HepG2 (cell line): Measurements from ENCODE around the gene NUP35. TPM values are rescaled to one million over a fixed set of nuclear protein-coding genes. Genes with fewer than 3 reads are reported as not detected.

ENCODE experiments used
- CENPX ChIP-seq: sonication (generic); formaldehyde crosslinking; IDR thresholded peaks from 2 replicates; pipeline ENCODE4 v1.9.0; 2021; ENCODE audit warnings: mild to moderate bottlenecking, missing genetic modification reagents, moderate library complexity
- ELF1 ChIP-seq: sonication (generic); formaldehyde crosslinking; IDR thresholded peaks from 2 replicates; pipeline ENCODE4 v1.4.0; 2020; ENCODE audit warnings: missing genetic modification reagents
- MYC ChIP-seq: sonication (generic); formaldehyde crosslinking; IDR thresholded peaks from 2 replicates; pipeline ENCODE4 v1.9.0; 2021; ENCODE audit warnings: missing genetic modification reagents, borderline replicate concordance
- NKX3-1 ChIP-seq: sonication (generic); formaldehyde crosslinking; IDR thresholded peaks from 2 replicates; pipeline ENCODE4 v1.5.0; 2020; ENCODE audit warnings: missing genetic modification reagents
- POGZ ChIP-seq: sonication (generic); formaldehyde crosslinking; IDR thresholded peaks from 2 replicates; pipeline ENCODE4 v1.4.0; 2020; ENCODE audit warnings: mild to moderate bottlenecking, missing genetic modification reagents
- POLR2G ChIP-seq: fragments of 200-400 bp; formaldehyde crosslinking; IDR thresholded peaks from 2 replicates; pipeline ENCODE4 v1.6.1; 2018; ENCODE audit warnings: mild to moderate bottlenecking, low read depth, low read length, moderate library complexity
- RFX5 ChIP-seq: IDR thresholded peaks from 2 replicates; pipeline ENCODE4 v1.6.1; 2011; ENCODE audit warnings: low read depth, low read length, improper control_type of control experiment
- RXRB ChIP-seq: IDR thresholded peaks from 2 replicates; pipeline ENCODE4 v1.6.1; 2016; ENCODE audit warnings: borderline replicate concordance, missing genetic modification reagents, missing compliant biosample characterization
- TAF1 ChIP-seq: sonication (generic); formaldehyde crosslinking; IDR thresholded peaks from 2 replicates; pipeline ENCODE4 v1.4.0; 2020; ENCODE audit warnings: missing genetic modification reagents
- THAP11 ChIP-seq: IDR thresholded peaks from 2 replicates; pipeline ENCODE4 v1.6.1; 2016; ENCODE audit warnings: missing biosample characterization, missing genetic modification reagents
- ZNF407 ChIP-seq: sonication (generic); formaldehyde crosslinking; IDR thresholded peaks from one replicate; pipeline ENCODE4 v1.5.1; 2020; ENCODE audit warnings: mild to moderate bottlenecking, missing genetic modification reagents; ENCODE audit errors: not compliant biosample characterization
- ZNF607 ChIP-seq: sonication (generic); formaldehyde crosslinking; IDR thresholded peaks from 2 replicates; pipeline ENCODE4 v1.5.1; 2020; ENCODE audit warnings: missing genetic modification reagents, mild to moderate bottlenecking, borderline replicate concordance
- polyA plus RNA-seq, 8 experiments: library from polyadenylated mRNA; depleted of rRNA in 3 of 8; stranded (reverse) in 7 of 8; unstranded in 1 of 8; fragments of >200 nt; fragmentation: Illumina TruSeq in 4 of 8; extraction: Trizol in 4 of 8; gene quantifications; 2 replicates each; pipeline versions ENCODE4 v1.2.1 to v1.2.3, GENCODE V29; 2011 to 2016; ENCODE audit warnings: low read depth in 4 of 8, missing spikeins in 1 of 8, mixed read lengths in 1 of 8; ENCODE audit not compliant: insufficient read depth in 1 of 8
- total RNA-seq, 5 experiments: library from RNA; depleted of rRNA; stranded (reverse); fragments of >200 nt; fragmentation: Illumina TruSeq; extraction: Trizol; gene quantifications; 2 replicates each; pipeline ENCODE4 v1.2.3, GENCODE V29; 2016; ENCODE audit warnings: low read depth in 1 of 5
- TF ChIP-seq, protein P1 (sequence below): sonication (generic); formaldehyde crosslinking; IDR thresholded peaks from 2 replicates; pipeline ENCODE4 v1.4.0; 2020; ENCODE audit warnings: mild to moderate bottlenecking, missing genetic modification reagents

NUP35 gene
- total and polyA plus RNA-seq, 2 of the 13 experiments (the other 11 are each of a cell fraction or from before 2014, with no cell fraction given), result 16.9 to 53.6 TPM

GRCh38 chr2:183091318-183091953 lies 32.8 kb upstream of the NUP35 start (continued):
- TF ChIP-seq, protein P1, sequence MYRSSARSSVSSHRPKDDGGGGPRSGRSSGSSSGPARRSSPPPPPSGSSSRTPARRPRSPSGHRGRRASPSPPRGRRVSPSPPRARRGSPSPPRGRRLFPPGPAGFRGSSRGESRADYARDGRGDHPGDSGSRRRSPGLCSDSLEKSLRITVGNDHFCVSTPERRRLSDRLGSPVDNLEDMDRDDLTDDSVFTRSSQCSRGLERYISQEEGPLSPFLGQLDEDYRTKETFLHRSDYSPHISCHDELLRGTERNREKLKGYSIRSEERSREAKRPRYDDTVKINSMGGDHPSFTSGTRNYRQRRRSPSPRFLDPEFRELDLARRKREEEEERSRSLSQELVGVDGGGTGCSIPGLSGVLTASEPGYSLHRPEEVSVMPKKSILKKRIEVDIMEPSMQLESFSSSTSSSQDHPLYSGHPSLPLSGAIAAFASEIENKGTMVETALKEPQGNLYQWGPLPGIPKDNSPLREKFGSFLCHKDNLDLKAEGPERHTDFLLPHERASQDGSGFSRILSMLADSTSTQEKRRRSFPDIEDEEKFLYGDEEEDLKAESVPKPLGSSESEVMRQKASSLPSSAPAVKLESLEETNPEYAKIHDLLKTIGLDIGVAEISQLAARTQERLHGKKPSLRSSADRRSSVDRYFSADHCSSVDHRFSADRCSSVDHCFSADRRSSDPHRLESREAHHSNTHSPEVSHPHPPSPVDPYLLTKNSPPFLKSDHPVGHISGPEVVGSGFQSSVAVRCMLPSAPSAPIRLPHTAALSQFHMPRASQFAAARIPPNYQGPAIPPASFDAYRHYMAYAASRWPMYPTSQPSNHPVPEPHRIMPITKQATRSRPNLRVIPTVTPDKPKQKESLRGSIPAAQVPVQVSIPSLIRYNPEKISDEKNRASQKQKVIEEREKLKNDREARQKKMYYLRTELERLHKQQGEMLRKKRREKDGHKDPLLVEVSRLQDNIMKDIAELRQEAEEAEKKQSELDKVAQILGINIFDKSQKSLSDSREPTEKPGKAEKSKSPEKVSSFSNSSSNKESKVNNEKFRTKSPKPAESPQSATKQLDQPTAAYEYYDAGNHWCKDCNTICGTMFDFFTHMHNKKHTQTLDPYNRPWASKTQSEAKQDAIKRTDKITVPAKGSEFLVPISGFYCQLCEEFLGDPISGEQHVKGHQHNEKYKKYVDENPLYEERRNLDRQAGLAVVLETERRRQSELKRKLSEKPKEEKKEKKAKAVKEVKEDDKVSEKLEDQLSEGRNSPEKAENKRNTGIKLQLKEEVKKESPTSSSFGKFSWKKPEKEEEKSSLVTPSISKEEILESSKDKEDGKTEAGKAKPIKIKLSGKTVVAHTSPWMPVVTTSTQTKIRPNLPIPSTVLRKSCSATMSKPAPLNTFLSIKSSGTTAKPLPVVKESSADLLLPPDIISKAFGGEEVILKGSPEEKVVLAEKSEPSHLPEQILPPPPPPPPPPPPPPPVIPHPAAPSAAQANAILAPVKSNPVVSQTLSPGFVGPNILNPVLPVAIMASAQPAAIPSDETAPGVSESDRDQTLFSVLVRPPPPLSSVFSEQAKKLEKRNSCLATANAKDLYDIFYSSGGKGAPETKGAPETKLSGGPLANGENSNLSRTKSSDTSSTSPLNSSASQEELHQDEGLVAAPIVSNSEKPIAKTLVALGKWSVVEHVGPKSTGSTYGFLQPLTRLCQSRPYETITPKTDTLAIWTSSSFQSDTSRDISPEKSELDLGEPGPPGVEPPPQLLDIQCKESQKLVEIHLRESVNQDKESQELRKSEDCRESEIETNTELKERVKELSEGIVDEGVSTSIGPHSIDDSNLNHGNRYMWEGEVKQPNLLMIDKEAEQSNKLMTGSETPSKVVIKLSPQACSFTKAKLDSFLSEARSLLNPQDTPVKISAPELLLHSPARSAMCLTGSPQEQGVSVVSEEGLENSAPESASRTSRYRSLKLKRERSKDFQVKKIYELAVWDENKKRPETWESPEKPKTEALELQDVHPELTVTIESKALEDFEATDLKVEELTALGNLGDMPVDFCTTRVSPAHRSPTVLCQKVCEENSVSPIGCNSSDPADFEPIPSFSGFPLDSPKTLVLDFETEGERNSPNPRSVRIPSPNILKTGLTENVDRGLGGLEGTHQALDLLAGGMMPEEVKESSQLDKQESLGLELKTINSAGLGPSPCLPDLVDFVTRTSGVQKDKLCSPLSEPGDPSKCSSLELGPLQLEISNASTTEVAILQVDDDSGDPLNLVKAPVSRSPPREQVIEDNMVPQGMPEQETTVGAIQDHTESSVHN (CRISPR knock-in tag), result no peak
- TF ChIP-seq CENPX (CRISPR knock-in tag), result no peak
- no peak for TF ChIP-seq MYC
- no peak for TF ChIP-seq ELF1 (CRISPR knock-in tag)
- no peak for TF ChIP-seq POLR2G
- no peak for TF ChIP-seq NKX3-1
- TF ChIP-seq POGZ (CRISPR knock-in tag), result peak; percentile 83
- peak; percentile 19; the same call in 1 of the 2 replicates for TF ChIP-seq ZNF607
- TF ChIP-seq ZNF407 (CRISPR knock-in tag), result no peak
- peak; percentile 40; the same call in 1 of the 2 replicates for TF ChIP-seq TAF1 (CRISPR knock-in tag)
- peak; percentile 29; the same call in 1 of the 2 replicates for TF ChIP-seq RXRB (CRISPR knock-in tag)
- TF ChIP-seq THAP11 (CRISPR knock-in tag), result 0 out of 2 replicates have a peak, but pooled peaks have one; percentile 49
- TF ChIP-seq RFX5, result 0 out of 2 replicates have a peak, but pooled peaks have one; percentile 28
